ENCODE measurements around the gene MMP14.

MMP14 gene

GRCh38 chr14:22864979-22865378 is 28.6 kb downstream of the MMP14 start:
- DNase-seq = no peak

- no peak for DNase-seq
Observed at GRCh38 chr14:22865424-22866405, 29.3 kb downstream of the MMP14 start.

GRCh38 chr14:22866874-22867273 is 30.5 kb downstream of the MMP14 start:
- DNase-seq = no peak

GRCh38 chr14:22870811-22871223 is 34.4 kb downstream of the MMP14 start:
- DNase-seq = no peak

GRCh38 chr14:22871224-22872032 is 35.0 kb downstream of the MMP14 start, which contains the start of gene LRP10:
LRP10 (plus strand) TSS chr14:22871740; CDS start chr14:22872304, 564 bp downstream.
- peak; percentile 65 to 67 for DNase-seq

GRCh38 chr14:22872033-22872832 is 35.8 kb downstream of the MMP14 start:
- DNase-seq = peak; percentile 21 to 82

- no peak for DNase-seq
Observed at GRCh38 chr14:22872833-22873520, 36.6 kb downstream of the MMP14 start.

GRCh38 chr14:22875003-22875747 is 38.8 kb downstream of the MMP14 start:
- no peak for DNase-seq

- DNase-seq = no peak
Observed at GRCh38 chr14:22875748-22876319, 39.4 kb downstream of the MMP14 start.

- no peak for DNase-seq
Observed at GRCh38 chr14:22877000-22877501, 40.7 kb downstream of the MMP14 start.

- no peak for DNase-seq
Observed at GRCh38 chr14:22878271-22879246, 42.2 kb downstream of the MMP14 start.

- no peak for DNase-seq
Observed at GRCh38 chr14:22882064-22882463, 45.7 kb downstream of the MMP14 start.

- no peak for DNase-seq
Observed at GRCh38 chr14:22882529-22883172, 46.3 kb downstream of the MMP14 start.

- no peak for DNase-seq
Observed at GRCh38 chr14:22883173-22883976, 47.0 kb downstream of the MMP14 start, which contains the start of gene REM2. REM2 (plus strand) TSS chr14:22883222; CDS start chr14:22883288, 66 bp downstream.

GRCh38 chr14:22884076-22884737 is 47.8 kb downstream of the MMP14 start:
- no peak for DNase-seq

- no peak for DNase-seq
Observed at GRCh38 chr14:22884738-22885523, 48.5 kb downstream of the MMP14 start.
